Subcutaneous abdominal adipose tissue (tissue), 5 donors: ENCODE measurements around the gene KANSL1L.

Experiments used
- H3K27ac ChIP-seq: one replicate; pipeline ENCODE4 v1.7.0; 2013; ENCODE audit warnings: low read depth, mild to moderate bottlenecking, inconsistent platforms, low read length, moderate library complexity
- H3K27me3 ChIP-seq, 5 donors: one replicate each; pipeline ENCODE4 v1.7.0; 2013; ENCODE audit warnings: low read length in 5 of 5, inconsistent platforms in 1 of 5; ENCODE audit not compliant: control insufficient read depth in 5 of 5, insufficient read depth in 4 of 5
- H3K36me3 ChIP-seq, 5 donors: one replicate each; pipeline ENCODE4 v1.7.0; 2013; ENCODE audit warnings: low read length in 5 of 5; ENCODE audit not compliant: control insufficient read depth in 5 of 5, insufficient read depth in 5 of 5
- H3K4me1 ChIP-seq, 5 donors: one replicate each; pipeline ENCODE4 v1.7.0; 2013; ENCODE audit warnings: low read length in 5 of 5, mild to moderate bottlenecking in 3 of 5, moderate library complexity in 1 of 5; ENCODE audit not compliant: control insufficient read depth in 5 of 5, insufficient read depth in 5 of 5
- H3K4me3 ChIP-seq, 5 donors: one replicate each; pipeline ENCODE4 v1.7.0; 2013; ENCODE audit warnings: low read length in 5 of 5, low read depth in 1 of 5
- H3K9ac ChIP-seq, 5 donors: one replicate each; pipeline ENCODE4 v1.7.0; 2013; ENCODE audit warnings: low read length in 5 of 5, mild to moderate bottlenecking in 4 of 5, moderate library complexity in 3 of 5
- H3K9me3 ChIP-seq, 5 donors: one replicate each; pipeline ENCODE4 v1.7.0; 2013; ENCODE audit warnings: low read length in 5 of 5; ENCODE audit not compliant: control insufficient read depth in 5 of 5
- donor health status: healthy.
- donor health status: healthy.
- donor health status: healthy.
- donor health status: healthy.
- donor health status: healthy.

Gene KANSL1L

GRCh38 chr2:209988010-209988409 is 183.2 kb downstream of the KANSL1L start:
- no peaks in the 10 kb centered on the region for H3K36me3 ChIP-seq
- H3K4me1 ChIP-seq, result peaks cover 0 to 3% (median 0%) of the 10 kb centered on the region in 5 donors
- no peaks in the 10 kb centered on the region for H3K27me3 ChIP-seq
- no peak overlapping the region for H3K9ac ChIP-seq
- H3K9me3 ChIP-seq, result no peaks in the 10 kb centered on the region
- no peak overlapping the region for H3K27ac ChIP-seq
- H3K4me3 ChIP-seq, result no peak overlapping the region

GRCh38 chr2:209986415-209986814 is 184.8 kb downstream of the KANSL1L start:
- no peaks in the 10 kb centered on the region for H3K36me3 ChIP-seq
- no peak overlapping the region for H3K9ac ChIP-seq
- H3K9me3 ChIP-seq, result no peaks in the 10 kb centered on the region
- H3K4me1 ChIP-seq, result peaks cover 0 to 3% (median 0%) of the 10 kb centered on the region in 5 donors
- H3K27me3 ChIP-seq, result no peaks in the 10 kb centered on the region
- no peak overlapping the region for H3K27ac ChIP-seq
- no peak overlapping the region for H3K4me3 ChIP-seq

- Histone ChIP-seq H3K4me3 (no peak overlapping the region), H3K27ac (no peak overlapping the region), H3K9ac (no peak overlapping the region), H3K4me1 (peaks cover 0 to 3% (median 0%) of the 10 kb centered on the region in 5 donors), H3K27me3 (no peaks in the 10 kb centered on the region), H3K36me3 (no peaks in the 10 kb centered on the region), H3K9me3 (no peaks in the 10 kb centered on the region)
Observed at GRCh38 chr2:209985874-209986273, 185.3 kb downstream of the KANSL1L start.

GRCh38 chr2:209984291-209984690 is 186.9 kb downstream of the KANSL1L start:
- no peaks in the 10 kb centered on the region for H3K36me3 ChIP-seq
- H3K27ac ChIP-seq, result no peak overlapping the region

GRCh38 chr2:209977386-209978239 is 193.6 kb downstream of the KANSL1L start:
- H3K36me3 ChIP-seq, result no peaks in the 10 kb centered on the region
- H3K9me3 ChIP-seq, result no peaks in the 10 kb centered on the region
- no peak overlapping the region for H3K4me3 ChIP-seq
- H3K9ac ChIP-seq, result no peak overlapping the region
- no peak overlapping the region for H3K27ac ChIP-seq
- H3K4me1 ChIP-seq, result no peaks in the 10 kb centered on the region
- H3K27me3 ChIP-seq, result peaks cover 0 to 3% (median 0%) of the 10 kb centered on the region in 5 donors

More at GRCh38 chr2:209984291-209984690, 186.9 kb downstream of the KANSL1L start:
- H3K4me3 ChIP-seq, result no peak overlapping the region
- no peaks in the 10 kb centered on the region for H3K9me3 ChIP-seq
- H3K4me1 ChIP-seq, result peaks cover 0 to 3% (median 0%) of the 10 kb centered on the region in 5 donors
- H3K27me3 ChIP-seq, result no peaks in the 10 kb centered on the region
- H3K9ac ChIP-seq, result no peak overlapping the region

- Histone ChIP-seq H3K27me3 (peaks cover 0 to 3% (median 0%) of the 10 kb centered on the region in 5 donors), H3K27ac (no peak overlapping the region), H3K4me3 (no peak overlapping the region), H3K9ac (no peak overlapping the region), H3K4me1 (no peaks in the 10 kb centered on the region), H3K36me3 (no peaks in the 10 kb centered on the region), H3K9me3 (no peaks in the 10 kb centered on the region)
Observed at GRCh38 chr2:209976698-209977385, 194.4 kb downstream of the KANSL1L start.

GRCh38 chr2:209974576-209974975 is 196.6 kb downstream of the KANSL1L start:
- H3K36me3 ChIP-seq, result no peaks in the 10 kb centered on the region
- H3K4me1 ChIP-seq, result no peaks in the 10 kb centered on the region
- H3K9ac ChIP-seq, result no peak overlapping the region
- no peak overlapping the region for H3K27ac ChIP-seq
- H3K9me3 ChIP-seq, result no peaks in the 10 kb centered on the region
- H3K27me3 ChIP-seq, result peaks cover 0 to 9% (median 0%) of the 10 kb centered on the region in 5 donors
- H3K4me3 ChIP-seq, result no peak overlapping the region

- Histone ChIP-seq H3K4me3 (no peak overlapping the region), H3K9me3 (no peaks in the 10 kb centered on the region), H3K4me1 (no peaks in the 10 kb centered on the region), H3K27me3 (peaks cover 0 to 9% (median 0%) of the 10 kb centered on the region in 5 donors), H3K36me3 (no peaks in the 10 kb centered on the region), H3K27ac (no peak overlapping the region), H3K9ac (no peak overlapping the region)
Observed at GRCh38 chr2:209973328-209973727, 197.9 kb downstream of the KANSL1L start.
